ENCODE measurements around the gene CENPI.
"Not testable (repeated sequence)": the region's sequence is repeated elsewhere in the genome, so short reads cannot be mapped to it uniquely, and the experiment has no call there.

The CENPI gene

DNA sequence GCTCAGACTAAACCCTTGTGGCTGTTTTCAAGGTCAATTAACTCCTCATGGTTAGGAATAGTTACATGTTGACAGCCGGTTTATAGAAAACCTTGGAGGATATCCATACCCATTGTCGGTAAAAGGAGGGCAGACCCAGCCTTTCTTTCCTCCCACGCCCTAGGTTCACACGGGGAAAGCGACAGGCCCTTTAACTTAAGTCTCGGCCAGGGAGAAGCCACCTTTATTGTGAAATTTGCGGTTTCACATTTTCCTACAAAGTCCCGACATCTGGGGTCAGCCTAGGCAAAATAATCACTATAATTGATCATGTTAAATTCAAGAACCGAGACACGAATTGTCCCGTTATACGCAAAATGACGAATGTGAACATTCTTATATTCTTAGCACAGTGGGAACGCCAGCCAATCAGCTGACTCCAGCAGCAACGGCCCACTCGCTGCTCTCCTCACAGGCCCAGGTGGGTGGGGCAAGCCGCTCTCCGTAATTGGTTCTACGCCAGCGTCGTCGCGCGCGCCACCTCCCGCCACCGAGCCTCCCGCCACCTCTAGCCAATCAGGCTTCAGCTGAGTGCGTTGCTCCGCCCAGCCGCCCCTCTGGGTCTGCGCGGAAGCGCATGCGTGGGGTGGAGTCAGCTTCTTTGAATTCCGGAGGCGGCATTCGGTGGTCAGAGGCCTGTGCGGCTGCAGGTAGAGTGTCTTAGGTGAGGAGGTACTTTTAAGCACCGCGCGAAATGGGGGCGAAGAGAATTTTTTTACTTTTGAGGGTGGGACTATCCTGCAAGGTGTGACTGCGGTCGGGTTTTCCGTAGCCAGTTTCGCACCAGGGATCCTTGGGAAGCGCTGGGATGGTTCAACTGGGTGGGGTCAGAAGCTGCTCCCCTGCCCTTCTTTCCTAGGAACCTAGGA lies at the start of gene CENPI:
TSS of gene CENPI (plus strand) at position 659 of the 908 bp plus-strand sequence. CDS start 2,867 bp downstream, outside the sequence.
- peak; percentile 80 for DNase-seq (ENCODE audit: low spot score)

- no peak for DNase-seq (ENCODE audit: low spot score)
These were observed 46.9 kb upstream of the CENPI start for GRCh38 chrX:101051153-101051548.

DNA sequence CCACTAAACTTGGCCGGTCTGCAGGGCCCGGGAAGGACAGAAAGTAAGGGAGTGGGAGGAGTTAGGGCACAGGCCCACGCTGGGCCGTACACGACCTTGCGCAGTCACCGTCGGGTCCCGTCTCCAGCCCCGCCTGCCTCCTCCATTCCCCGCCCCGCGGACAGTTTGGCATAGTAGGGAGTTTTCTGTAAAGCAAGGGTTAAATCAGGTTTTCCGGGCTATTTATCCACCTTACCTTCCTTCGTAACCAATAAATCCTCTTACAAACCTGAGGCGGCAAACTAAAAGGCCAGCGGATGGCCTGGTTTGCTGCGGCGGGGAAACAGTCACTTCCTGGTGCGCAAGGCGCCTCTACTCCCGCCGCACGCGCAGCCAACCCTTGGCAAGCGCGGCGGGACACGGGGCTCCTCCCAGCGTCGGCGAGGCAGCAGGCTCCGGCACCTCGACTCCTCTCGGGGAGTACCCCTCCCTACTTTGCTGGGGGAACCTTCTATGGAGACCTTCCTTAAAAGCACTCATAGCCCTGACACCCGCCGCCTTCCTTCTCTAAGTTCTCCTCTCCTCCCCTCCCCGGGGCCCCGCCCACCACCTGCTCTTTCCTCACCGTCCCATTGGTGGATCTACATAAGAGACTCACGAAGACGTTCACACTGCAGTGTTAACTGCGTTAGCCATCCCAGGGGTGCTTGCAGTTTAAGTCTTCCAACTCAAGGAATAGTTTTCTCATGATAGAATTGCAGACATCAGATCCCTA lies 46.3 kb upstream of the CENPI start, which contains the start of gene TRMT2B:
TSS of gene TRMT2B (minus strand) at position 563 of the 754 bp plus-strand sequence. CDS start 9,822 bp downstream, outside the sequence.
- DNase-seq (ENCODE audit: low spot score), result peak; percentile 54

- DNase-seq (ENCODE audit: low spot score), result not testable (repeated sequence)
These were observed 41.5 kb upstream of the CENPI start for GRCh38 chrX:101056551-101056950.

- DNase-seq (ENCODE audit: low spot score), result no peak
These were observed 40.8 kb upstream of the CENPI start for GRCh38 chrX:101057093-101057714.

DNA sequence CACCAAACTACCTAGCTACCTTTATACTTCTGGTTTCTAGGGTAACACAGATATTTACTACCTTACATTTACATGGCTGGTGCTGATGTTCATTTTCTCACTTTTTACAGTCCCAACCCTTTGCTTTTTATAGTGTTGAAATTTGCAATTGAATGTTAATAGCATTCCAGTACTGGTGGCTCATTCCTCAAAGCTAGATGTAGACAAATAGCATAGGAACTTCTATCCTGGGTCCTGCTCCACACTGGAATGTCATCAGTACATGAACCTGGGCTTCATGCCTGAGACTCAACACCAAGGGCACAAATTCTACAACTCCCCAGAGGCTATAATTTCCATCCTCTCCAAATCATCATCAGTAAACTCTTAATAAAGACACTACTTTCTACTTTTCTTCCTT lies 35.8 kb upstream of the CENPI start:
- no peak for DNase-seq (ENCODE audit: low spot score)

GRCh38 chrX:101071582-101071981 lies 26.4 kb upstream of the CENPI start:
- no peak for DNase-seq (ENCODE audit: low spot score)

GRCh38 chrX:101078716-101079598 lies 19.0 kb upstream of the CENPI start, which contains the start of gene TMEM35A:
Gene TMEM35A, plus strand, starts transcription at chrX:101078879. Its CDS starts 124 bp downstream, at chrX:101079003.
- no peak for DNase-seq (ENCODE audit: low spot score)

DNA sequence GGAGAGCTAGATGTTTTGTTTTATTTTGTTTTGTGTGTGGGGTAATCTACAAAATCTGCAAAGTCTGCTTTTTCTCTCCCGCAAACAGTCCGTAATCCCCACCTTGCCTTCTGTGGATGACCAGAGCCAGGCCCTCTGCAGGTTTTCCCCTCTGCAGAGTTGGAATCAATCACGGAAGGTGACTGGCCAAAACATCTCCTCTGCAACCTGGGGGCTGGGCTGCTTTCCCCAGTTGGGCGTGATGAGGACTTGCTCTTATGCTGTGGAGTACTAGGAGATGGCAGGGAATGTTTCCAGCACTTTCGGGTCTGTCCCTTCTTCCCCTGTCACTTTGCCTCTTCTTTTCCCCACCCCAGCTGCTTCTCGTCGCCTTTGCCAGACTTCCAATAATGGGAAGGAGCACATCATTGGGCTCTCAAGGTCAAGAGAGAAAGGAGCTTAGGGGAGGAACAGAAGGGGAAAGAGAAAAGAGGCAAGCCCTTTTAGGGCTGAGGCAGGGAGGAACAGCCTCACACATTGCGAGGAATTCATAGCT lies 18.2 kb upstream of the CENPI start:
- DNase-seq (ENCODE audit: low spot score), result no peak

DNA sequence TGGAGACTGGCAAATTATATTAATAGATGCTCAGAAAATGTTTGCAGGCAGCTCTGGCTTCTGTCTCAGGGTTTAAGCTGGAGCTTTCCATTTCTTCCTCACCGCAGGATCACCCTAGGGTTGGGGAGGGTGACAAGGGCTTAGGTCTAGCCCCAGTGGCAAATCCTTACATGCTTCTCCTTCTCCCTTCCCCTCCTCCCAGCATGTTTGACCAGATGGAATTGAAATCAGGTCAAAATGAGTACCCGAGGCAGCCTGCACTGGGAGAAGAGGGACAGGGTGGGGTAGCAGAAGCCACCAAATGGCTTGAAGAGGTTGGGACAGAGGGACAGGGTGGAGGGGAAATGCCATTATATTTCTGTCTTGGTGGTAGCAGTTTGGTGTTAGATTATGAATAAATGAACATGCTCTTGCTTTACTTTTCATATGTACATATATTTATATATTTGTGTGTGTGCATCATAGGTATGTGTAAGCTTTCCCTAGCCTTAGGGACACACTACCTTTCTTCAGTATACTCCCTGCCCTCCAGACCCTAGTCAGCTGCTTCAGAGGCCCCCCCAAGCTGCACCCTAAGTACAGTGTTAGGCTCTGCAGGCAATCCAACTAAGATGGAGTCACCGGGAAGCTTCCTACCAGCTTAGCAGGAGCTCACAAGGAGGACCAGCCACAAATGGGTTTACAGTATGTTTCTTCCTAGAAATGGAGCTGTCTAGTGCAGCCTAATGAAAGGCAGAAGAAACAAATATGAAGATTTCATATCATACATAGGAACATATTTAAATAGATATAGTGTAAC lies 17.5 kb upstream of the CENPI start:
- no peak for DNase-seq (ENCODE audit: low spot score)

- no peak for DNase-seq (ENCODE audit: low spot score)
These were observed 16.8 kb upstream of the CENPI start for GRCh38 chrX:101081231-101081630.

DNA sequence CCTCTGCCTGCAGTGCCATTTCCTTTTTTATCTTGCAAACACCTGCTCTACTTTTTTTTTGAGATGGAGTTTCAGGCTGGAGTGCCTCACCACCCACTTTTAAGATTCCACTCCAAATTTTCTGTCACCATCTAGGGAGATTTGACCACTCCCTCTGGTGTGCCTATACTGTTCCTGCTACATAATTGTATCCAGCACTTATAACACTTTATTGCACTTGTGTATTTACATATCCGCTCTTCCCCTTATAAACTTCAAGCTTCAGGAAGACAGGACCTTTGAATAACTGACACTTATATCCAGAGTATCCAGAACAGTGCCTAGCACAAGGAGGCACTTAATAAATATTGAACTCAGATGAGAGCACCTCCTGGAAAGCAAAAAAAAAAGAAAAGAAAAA lies 6.2 kb upstream of the CENPI start:
- no peak for DNase-seq (ENCODE audit: low spot score)

DNA sequence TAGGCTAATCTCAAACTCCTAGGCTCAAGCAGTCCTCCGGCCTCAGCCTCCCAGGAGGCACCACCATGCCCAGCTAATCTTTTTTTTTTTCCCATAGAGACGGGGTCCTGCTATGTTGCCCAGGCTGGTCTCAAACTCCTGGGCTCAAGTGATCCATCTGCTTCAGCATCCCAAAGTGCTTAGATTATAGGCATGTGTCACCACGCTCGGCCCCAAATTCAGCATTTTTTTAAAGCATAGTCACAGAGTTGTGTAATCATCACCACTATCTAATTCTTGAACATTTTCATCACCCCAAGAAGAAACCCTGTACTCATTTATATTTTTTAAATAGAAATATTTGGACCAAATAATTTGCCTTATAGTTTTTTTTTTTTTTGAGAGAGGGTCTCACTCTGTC lies 10.3 kb downstream of the CENPI start:
- no peak for DNase-seq (ENCODE audit: low spot score)

DNA sequence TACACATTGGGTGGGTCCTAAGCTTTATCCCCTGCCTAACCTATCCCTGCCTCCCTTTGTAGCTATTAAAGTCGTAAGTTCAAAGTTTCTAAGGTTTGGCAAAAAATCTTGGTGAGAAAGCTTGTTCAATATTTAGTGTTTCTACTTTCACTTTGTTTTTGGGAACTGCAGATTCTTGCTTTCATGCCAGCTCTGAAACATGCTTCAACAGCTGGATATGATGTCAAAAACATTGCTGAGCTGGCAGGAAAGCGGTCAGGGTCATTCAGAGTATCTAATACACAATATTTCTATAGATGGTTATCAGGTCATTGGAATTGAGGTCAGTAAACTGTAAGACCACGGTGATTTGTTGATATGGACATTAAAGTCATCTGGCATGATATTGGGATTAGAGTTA lies 19.7 kb downstream of the CENPI start:
- DNase-seq (ENCODE audit: low spot score), result no peak

- DNase-seq (ENCODE audit: low spot score), result no peak
These were observed 38.2 kb downstream of the CENPI start for GRCh38 chrX:101136235-101136634.
